Endothelial cell of umbilical vein (primary cell): ENCODE results near the gene NRGN. TPM values are rescaled to one million over a fixed set of nuclear protein-coding genes. Genes with fewer than 3 reads are reported as not detected.

Experiments used
- BruUV-seq: library from RNA; stranded (reverse); fragments of 400-500 nt; replicated peaks from 2 replicates; lab custom pipeline; 2021; lab: Mats Ljungman, UMichigan
- CTCF ChIA-PET: fragments of 300-600, 350-600 bp; sonication (Branson Sonifier 250); formaldehyde crosslinking; loops from one replicate; lab custom pipeline; 2021; ENCODE audit warnings: antibody characterized with exemption, inconsistent platforms; lab: Charles Lee
- POLR2A ChIA-PET: fragments of 300-600, 350-600 bp; sonication (Branson Sonifier 250); formaldehyde crosslinking; loops from one replicate; lab custom pipeline; 2021; ENCODE audit warnings: antibody characterized with exemption, inconsistent platforms; lab: Charles Lee
- DNase-seq: peaks from one replicate; pipeline ENCODE4 v3.0.0-alpha.2; 2011; ENCODE audit warnings: low read depth, low spot score
- FAIRE-seq: peaks from 2 replicates; lab custom pipeline; 2011; peaks lifted over from hg19 to GRCh38; lab: Jason Lieb, UNC
- H2AFZ ChIP-seq: 2 replicates; pipeline ENCODE4 v1.6.0; 2012; ENCODE audit warnings: low read depth, low read length, control low read depth, inconsistent platforms
- H3K27ac ChIP-seq: 2 replicates; pipeline ENCODE4 v1.5.1; 2011; ENCODE audit warnings: low read depth, mild to moderate bottlenecking, control low read depth, low read length, moderate library complexity; ENCODE audit not compliant: insufficient read depth
- H3K27me3 ChIP-seq, 2 experiments: 2 replicates each; pipeline versions ENCODE4 v1.6.0 to v1.6.1; 2011; ENCODE audit warnings: low read length in 2 of 2, mixed read lengths in 1 of 2; ENCODE audit not compliant: control insufficient read depth in 2 of 2, insufficient read depth in 2 of 2
- H3K36me3 ChIP-seq, 2 experiments: 2 replicates in 1 of 2; 3 replicates in 1 of 2; pipeline ENCODE4 v1.5.1; 2011; ENCODE audit warnings: low read length in 2 of 2, mild to moderate bottlenecking in 1 of 2, moderate library complexity in 1 of 2; ENCODE audit not compliant: control insufficient read depth in 2 of 2, insufficient read depth in 2 of 2; ENCODE audit errors: extremely low read depth in 1 of 2
- H3K4me1 ChIP-seq: 3 replicates; pipeline ENCODE4 v1.5.1; 2011; ENCODE audit warnings: mild to moderate bottlenecking, low read length; ENCODE audit not compliant: control insufficient read depth, insufficient read depth; ENCODE audit errors: extremely low read depth
- H3K4me2 ChIP-seq: 2 replicates; pipeline ENCODE4 v1.6.1; 2011; ENCODE audit warnings: low read length, control low read depth, mixed read lengths; ENCODE audit not compliant: insufficient read depth
- H3K4me3 ChIP-seq, 3 experiments: fragments of 200-600 bp in 1 of 3; sonication (generic), shearing (Covaris generic) in 1 of 3; replicated peaks in 1 of 3; 2 replicates each; pipeline ENCODE4 v1.5.1; 2011 to 2016; ENCODE audit warnings: control low read depth in 3 of 3, low read length in 3 of 3, mild to moderate bottlenecking in 2 of 3, inconsistent platforms in 1 of 3, low read depth in 1 of 3, moderate library complexity in 1 of 3; ENCODE audit not compliant: insufficient read depth in 1 of 3
- H3K79me2 ChIP-seq: 2 replicates; pipeline ENCODE4 v1.6.0; 2012; ENCODE audit warnings: low read length, inconsistent platforms; ENCODE audit not compliant: control insufficient read depth, insufficient read depth
- H3K9ac ChIP-seq: replicated peaks from 2 replicates; pipeline ENCODE3; 2011; ENCODE audit warnings: low read length, control low read depth; ENCODE audit not compliant: insufficient read depth; ENCODE audit errors: extremely low read depth
- H3K9me1 ChIP-seq: replicated peaks from 3 replicates; pipeline ENCODE4 v1.6.0; 2011; ENCODE audit warnings: mild to moderate bottlenecking, low read length; ENCODE audit not compliant: control insufficient read depth, insufficient read depth; ENCODE audit errors: extremely low read depth
- H3K9me3 ChIP-seq: replicated peaks from 2 replicates; pipeline ENCODE4 v1.5.1; 2012; ENCODE audit warnings: low read length, inconsistent platforms; ENCODE audit not compliant: control insufficient read depth, insufficient read depth
- H4K20me1 ChIP-seq: replicated peaks from 2 replicates; pipeline ENCODE3; 2011; ENCODE audit warnings: mild to moderate bottlenecking, low read length; ENCODE audit not compliant: control insufficient read depth, insufficient read depth; ENCODE audit errors: extremely low read depth
- CTCF ChIP-seq, 2 donors: IDR thresholded peaks; 1 replicate in 1 of 2; 2 replicates in 1 of 2; pipeline ENCODE4 v1.5.1; 2011; ENCODE audit warnings: low read length in 2 of 2, mild to moderate bottlenecking in 2 of 2, moderate library complexity in 2 of 2, control low read depth in 1 of 2, inconsistent platforms in 1 of 2, low read depth in 1 of 2; ENCODE audit not compliant: insufficient read depth in 1 of 2; ENCODE audit errors: extremely low read depth in 1 of 2
- EZH2 ChIP-seq: IDR thresholded peaks from 2 replicates; pipeline ENCODE4 v1.6.1; 2012; ENCODE audit warnings: borderline replicate concordance, low read depth, mild to moderate bottlenecking, moderate library complexity, low read length, inconsistent platforms; ENCODE audit not compliant: severe bottlenecking
- FOS ChIP-seq: IDR thresholded peaks from 2 replicates; pipeline ENCODE4 v1.6.1; 2011; ENCODE audit warnings: mild to moderate bottlenecking, low read length, moderate library complexity, borderline replicate concordance; ENCODE audit not compliant: insufficient read depth
- GATA2 ChIP-seq: IDR thresholded peaks from 2 replicates; pipeline ENCODE4 v1.7.0; 2011; ENCODE audit warnings: low read depth, mild to moderate bottlenecking, moderate library complexity, mixed read lengths, low read length; ENCODE audit not compliant: insufficient read length, insufficient read depth
- JUN ChIP-seq: IDR thresholded peaks from 2 replicates; pipeline ENCODE4 v1.6.1; 2011; ENCODE audit warnings: borderline replicate concordance, low read depth; ENCODE audit not compliant: insufficient read length, insufficient read depth
- MAX ChIP-seq: IDR thresholded peaks from 2 replicates; pipeline ENCODE4 v1.6.1; 2011; ENCODE audit not compliant: insufficient read depth, insufficient read length
- MYC ChIP-seq: IDR thresholded peaks from one replicate; pipeline ENCODE4 v1.6.1; 2011; ENCODE audit warnings: mild to moderate bottlenecking, low read depth, low read length
- POLR2A ChIP-seq: IDR thresholded peaks from 2 replicates; pipeline ENCODE4 v1.6.1; 2012; ENCODE audit warnings: low read depth, mild to moderate bottlenecking, control low read depth, low read length
- POLR2AphosphoS5 ChIP-seq: IDR thresholded peaks from 2 replicates; pipeline ENCODE4 v1.6.1; 2012; ENCODE audit warnings: low read depth, mild to moderate bottlenecking, control low read depth, low read length, moderate library complexity; ENCODE audit not compliant: insufficient read depth
- dilution Hi-C: fragments of 300-500 bp; cut with MboI; formaldehyde crosslinking; loops from one replicate; pipeline ENCODE4 v1.15.0; 2019; ENCODE audit warnings: low sequenced_read_pairs; ENCODE audit not compliant: extremely low pct_ligation_motif_present
- intact Hi-C: fragments of 100-400 bp; cut with micrococcal nuclease; formaldehyde crosslinking; loops from one replicate; pipeline ENCODE4 v1.10.0; 2022
- polyA plus RNA-seq, 4 experiments: library from polyadenylated mRNA; depleted of rRNA in 3 of 4; stranded (reverse) in 3 of 4; unstranded in 1 of 4; fragments of >200 nt; gene quantifications; 2 replicates each; pipeline versions ENCODE4 v1.2.1 to v1.2.3, GENCODE V29; 2011 to 2012; ENCODE audit warnings: missing spikeins in 1 of 4
- total RNA-seq: library from RNA; stranded (reverse); gene quantifications from 2 replicates; pipeline ENCODE4 v1.2.3, GENCODE V29; 2021

Gene NRGN
- total and polyA plus RNA-seq, 2 donors (not counting 3 experiments of a cell fraction or from before 2014, with no cell fraction given): 29.1 to 33.5 TPM

- H3K27me3 ChIP-seq: no peaks in the 10 kb centered on the region
- no peak overlapping the region for H3K9ac ChIP-seq
- no peaks in the 10 kb centered on the region for H4K20me1 ChIP-seq
- H3K4me1 ChIP-seq: peaks cover 39% of the 10 kb centered on the region
- FAIRE-seq (no peak), DNase-seq (no peak)
- H3K4me2 ChIP-seq: no peak overlapping the region
- H3K9me3 ChIP-seq: no peaks in the 10 kb centered on the region
- H3K4me3 ChIP-seq: no peak overlapping the region
- H3K9me1 ChIP-seq: no peaks in the 10 kb centered on the region
- H3K79me2 ChIP-seq: peaks cover 20% of the 10 kb centered on the region
- H2AFZ ChIP-seq: no peak overlapping the region
- TF ChIP-seq GATA2: no peak
- TF ChIP-seq POLR2AphosphoS5: no peak
- TF ChIP-seq POLR2A: no peak
- TF ChIP-seq EZH2: no peak
- no peak for TF ChIP-seq MYC
- no peak for TF ChIP-seq JUN
- TF ChIP-seq FOS: no peak
- no peak for TF ChIP-seq CTCF (IDR thresholded peaks at IDR 0.05; ENCODE audit: extremely low read depth in 1 of 2, insufficient read depth in 1 of 2, low read depth in 1 of 2, low read length in 2 of 2)
- no peak for TF ChIP-seq MAX
- H3K27ac ChIP-seq: no peak overlapping the region
- dilution Hi-C loops: no loop called here
- intact Hi-C loops: no loop called here
- POLR2A ChIA-PET: no interaction called here
- no TSS peak for BruUV-seq
- H3K36me3 ChIP-seq: peaks cover 2% of the 10 kb centered on the region in 2 experiments
- CTCF ChIA-PET: interaction anchor here (1.0 to 13.1 kb wide), 7 partner anchors 13 to 97 kb away, joined by 4 to 301 read pairs (median 52); partner anchors contain the start of genes MSANTD2, NRGN, SIAE and SPA17
Observed at GRCh38 chr11:124766156-124766555, 26.4 kb downstream of the NRGN start.
